AG09319 (cell line): Measurements from ENCODE around the gene SAG.

ENCODE experiments used
- DNase-seq: peaks from one replicate; pipeline ENCODE4 v3.0.0-alpha.2; 2010; ENCODE audit warnings: low read depth; ENCODE audit errors: extremely low read depth
- TF ChIP-seq, protein P1 (sequence below): IDR thresholded peaks from 2 replicates; pipeline ENCODE4 v1.5.1; 2011; ENCODE audit warnings: low read depth, mild to moderate bottlenecking, inconsistent platforms, low read length, moderate library complexity

Gene SAG

DNA sequence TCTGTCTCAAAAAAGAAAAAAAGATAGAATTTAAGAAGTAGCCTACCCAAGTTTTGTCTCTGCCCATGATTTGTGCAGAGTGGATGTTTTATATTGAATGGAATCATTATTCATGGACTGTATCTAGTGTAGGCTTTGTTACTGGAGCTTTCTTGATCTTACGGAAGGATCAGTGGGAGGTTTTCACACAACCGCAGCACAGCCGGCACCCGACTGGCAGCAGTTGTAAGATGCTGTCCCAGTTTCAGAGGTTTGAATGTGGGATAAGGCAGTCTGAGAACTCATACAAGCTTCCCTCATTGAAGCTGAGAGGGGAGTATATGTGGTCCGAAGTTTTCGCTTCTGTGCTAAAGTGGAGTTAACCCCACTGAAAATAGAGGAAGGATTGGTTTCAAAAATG, 19.7 kb upstream of the SAG start:
- no peak for DNase-seq
- TF ChIP-seq, protein P1, sequence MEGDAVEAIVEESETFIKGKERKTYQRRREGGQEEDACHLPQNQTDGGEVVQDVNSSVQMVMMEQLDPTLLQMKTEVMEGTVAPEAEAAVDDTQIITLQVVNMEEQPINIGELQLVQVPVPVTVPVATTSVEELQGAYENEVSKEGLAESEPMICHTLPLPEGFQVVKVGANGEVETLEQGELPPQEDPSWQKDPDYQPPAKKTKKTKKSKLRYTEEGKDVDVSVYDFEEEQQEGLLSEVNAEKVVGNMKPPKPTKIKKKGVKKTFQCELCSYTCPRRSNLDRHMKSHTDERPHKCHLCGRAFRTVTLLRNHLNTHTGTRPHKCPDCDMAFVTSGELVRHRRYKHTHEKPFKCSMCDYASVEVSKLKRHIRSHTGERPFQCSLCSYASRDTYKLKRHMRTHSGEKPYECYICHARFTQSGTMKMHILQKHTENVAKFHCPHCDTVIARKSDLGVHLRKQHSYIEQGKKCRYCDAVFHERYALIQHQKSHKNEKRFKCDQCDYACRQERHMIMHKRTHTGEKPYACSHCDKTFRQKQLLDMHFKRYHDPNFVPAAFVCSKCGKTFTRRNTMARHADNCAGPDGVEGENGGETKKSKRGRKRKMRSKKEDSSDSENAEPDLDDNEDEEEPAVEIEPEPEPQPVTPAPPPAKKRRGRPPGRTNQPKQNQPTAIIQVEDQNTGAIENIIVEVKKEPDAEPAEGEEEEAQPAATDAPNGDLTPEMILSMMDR: no peak

DNA sequence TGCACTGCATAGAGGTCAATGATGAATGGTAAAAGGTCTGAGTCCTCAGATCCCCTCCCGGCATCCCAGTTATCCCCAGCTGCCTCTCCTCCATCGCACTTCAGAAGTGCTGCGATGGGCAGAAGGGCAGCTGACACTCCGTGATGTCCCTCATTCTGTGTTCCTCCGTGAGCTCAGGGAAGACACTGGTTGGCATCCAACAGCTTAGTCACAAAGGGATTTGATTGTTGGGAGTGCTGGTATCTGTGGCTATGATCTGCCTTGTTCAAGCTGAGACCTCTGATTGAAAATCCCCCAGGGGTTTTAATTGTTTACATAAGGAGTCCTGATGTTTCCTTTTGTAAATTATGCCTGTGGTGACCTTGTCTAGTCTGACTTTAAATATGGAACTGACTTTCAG, 19.0 kb upstream of the SAG start:
- no peak for DNase-seq
- TF ChIP-seq, protein P1: no peak

DNA sequence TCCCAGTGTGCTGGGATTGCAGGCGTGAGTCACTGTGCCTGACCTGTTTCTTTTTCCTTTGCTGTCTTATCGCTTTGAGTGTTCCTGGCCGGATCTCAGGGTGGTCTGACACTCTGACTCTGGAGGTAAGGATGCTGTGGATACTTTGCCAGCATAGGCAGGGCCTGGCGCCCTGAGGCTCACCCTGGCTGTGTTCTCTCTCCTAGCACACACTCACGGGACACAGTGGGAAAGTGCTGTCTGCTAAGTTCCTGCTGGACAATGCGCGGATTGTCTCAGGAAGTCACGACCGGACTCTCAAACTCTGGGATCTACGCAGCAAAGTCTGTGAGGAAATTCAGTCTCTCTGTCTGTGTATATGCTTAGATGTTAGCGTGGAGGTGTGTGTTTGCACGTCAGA, 18.0 kb upstream of the SAG start:
- TF ChIP-seq, protein P1: no peak

DNA sequence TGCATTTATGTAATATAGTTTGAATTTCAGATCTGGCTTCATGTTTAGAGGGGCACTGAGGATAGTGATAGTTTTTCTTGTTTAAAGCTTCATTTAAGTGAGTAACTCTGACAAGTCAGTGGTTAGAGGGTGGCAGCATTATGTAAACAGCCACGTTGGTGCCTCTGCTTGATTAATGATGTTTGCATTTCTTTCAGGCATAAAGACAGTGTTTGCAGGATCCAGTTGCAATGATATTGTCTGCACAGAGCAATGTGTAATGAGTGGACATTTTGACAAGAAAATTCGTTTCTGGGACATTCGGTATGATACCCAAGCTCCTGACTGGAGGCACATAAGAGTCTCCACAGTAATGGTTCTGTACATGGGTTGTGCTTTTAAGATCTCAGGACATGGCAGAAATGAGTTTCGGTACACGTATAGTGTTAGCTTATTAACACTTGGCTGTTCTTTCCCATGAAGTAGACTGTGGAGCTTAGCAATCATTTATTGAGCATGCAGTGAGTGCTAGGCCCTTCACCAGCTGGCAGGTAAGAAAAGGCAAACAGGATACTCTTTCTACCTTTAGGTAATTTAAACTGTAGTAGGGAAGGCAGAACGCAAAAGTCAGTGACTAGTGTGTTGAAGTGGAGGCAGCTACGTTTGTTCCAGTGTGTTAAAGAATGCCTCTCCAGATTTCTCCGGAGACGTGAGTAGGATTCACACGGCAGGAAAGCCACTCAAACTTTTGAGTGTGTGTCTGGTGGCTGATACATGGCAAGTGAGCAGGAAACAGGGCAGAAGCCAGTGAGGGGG, 17.4 kb upstream of the SAG start:
- DNase-seq: no peak
- TF ChIP-seq, protein P1: no peak

More for the DNA sequence above, 18.0 kb upstream of the SAG start:
- no peak for DNase-seq

DNA sequence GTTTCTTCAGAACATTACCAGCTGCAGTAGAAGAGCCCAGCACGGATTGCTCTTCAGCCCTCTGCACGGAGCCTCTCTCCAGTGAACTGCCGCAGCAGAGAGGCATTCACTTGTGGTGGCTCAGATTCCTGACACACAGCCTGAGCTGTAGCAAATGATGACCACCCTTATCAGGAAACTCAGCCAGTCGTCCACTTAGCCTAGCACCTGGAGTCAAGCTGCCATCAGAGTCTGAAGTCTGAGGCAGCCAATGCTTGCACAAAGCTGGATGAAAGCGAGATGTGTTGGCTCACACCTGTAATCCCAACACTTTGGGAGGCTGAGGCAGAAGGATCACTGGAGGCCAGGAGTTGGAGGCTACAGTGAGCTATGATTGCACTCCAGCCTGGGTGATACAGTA, 11.7 kb upstream of the SAG start:
- DNase-seq: no peak

DNA sequence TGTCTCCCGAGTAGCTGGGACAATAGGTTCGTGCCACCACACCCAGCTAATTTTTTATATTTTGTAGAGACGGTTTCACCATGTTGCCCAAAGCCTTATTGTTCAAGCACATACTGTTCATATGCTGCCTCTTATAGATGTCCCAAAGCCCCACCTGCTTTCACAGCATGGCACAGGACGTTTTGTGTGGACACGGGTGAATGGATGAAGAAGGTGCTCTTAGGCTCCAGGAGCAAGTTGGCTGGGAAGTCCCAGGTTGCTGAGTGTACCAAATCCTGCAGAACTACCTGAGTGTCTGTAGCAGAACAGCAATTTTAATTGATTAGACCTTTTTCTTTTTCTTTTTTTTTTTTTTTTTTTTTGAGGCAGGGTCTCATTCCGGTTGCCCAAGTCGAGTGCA, 10.5 kb upstream of the SAG start:
- TF ChIP-seq, protein P1: no peak
- no peak for DNase-seq

More for the DNA sequence above, 11.7 kb upstream of the SAG start:
- TF ChIP-seq, protein P1: no peak

DNA sequence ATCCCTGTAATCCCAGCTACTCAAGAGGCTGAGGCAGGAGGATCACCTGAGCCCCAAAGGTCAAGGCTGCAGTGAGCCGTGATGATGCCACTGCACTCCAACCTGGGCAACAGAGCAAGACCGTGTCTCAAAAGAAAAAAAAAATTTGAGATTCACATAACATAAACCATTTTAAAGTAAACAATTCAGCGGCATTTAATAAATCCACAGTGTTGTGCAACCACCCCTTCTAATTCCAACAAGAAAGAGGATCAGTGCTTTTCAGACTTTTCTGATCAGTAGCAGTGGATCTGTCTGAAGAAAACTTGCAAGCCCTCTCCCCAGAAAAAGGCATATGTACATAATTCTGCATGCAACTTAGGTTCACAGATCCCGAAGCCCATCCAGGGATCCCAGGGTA, 7.2 kb upstream of the SAG start:
- DNase-seq: no peak
- TF ChIP-seq, protein P1: no peak
